Panc1 (cell line): ENCODE results near the gene ZNF85. TPM values are rescaled to one million over a fixed set of nuclear protein-coding genes. Genes with fewer than 3 reads are reported as not detected.
"Not testable (repeated sequence)": the region's sequence is repeated elsewhere in the genome, so short reads cannot be mapped to it uniquely, and the experiment has no call there.

Experiments
- ATAC-seq: fragments of 200-7000 bp; cut with Tn5 transposase; 2 replicates; pipeline ENCODE4 v1.9.1; 2020; ENCODE audit warnings: mild to moderate bottlenecking, moderate library complexity
- BruUV-seq: library from RNA; stranded (reverse); fragments of 400-500 nt; replicated peaks from 2 replicates; lab custom pipeline; 2021; lab: Mats Ljungman, UMichigan
- CTCF ChIA-PET: fragments of 300-600 bp; sonication (Branson Sonifier 250); formaldehyde crosslinking; loops from one replicate; lab custom pipeline; 2022; ENCODE audit warnings: antibody characterized with exemption; lab: Charles Lee
- POLR2A ChIA-PET: fragments of 300-600 bp; sonication (Branson Sonifier 250); formaldehyde crosslinking; loops from one replicate; lab custom pipeline; 2022; ENCODE audit warnings: antibody characterized with exemption; lab: Charles Lee
- DNase-seq: peaks from one replicate; pipeline ENCODE4 v3.0.0-alpha.2; 2010; ENCODE audit warnings: low read depth, low spot score
- H3K27ac ChIP-seq: 2 replicates; pipeline ENCODE4 v1.5.1; 2011; ENCODE audit warnings: mild to moderate bottlenecking, low read length, inconsistent platforms
- H3K27me3 ChIP-seq: fragments of 200-500 bp; sonication (Bioruptor generic); 2 replicates; pipeline ENCODE4 v1.6.0; 2014; ENCODE audit warnings: low read length, inconsistent platforms; ENCODE audit not compliant: control insufficient read depth, insufficient read depth
- H3K36me3 ChIP-seq: fragments of 200-500 bp; sonication (Bioruptor generic); 2 replicates; pipeline ENCODE4 v1.5.1; 2014; ENCODE audit warnings: inconsistent platforms, mild to moderate bottlenecking, low read length, moderate library complexity; ENCODE audit not compliant: control insufficient read depth, insufficient read depth
- H3K4me1 ChIP-seq: 2 replicates; pipeline ENCODE4 v1.5.1; 2011; ENCODE audit warnings: inconsistent platforms, mild to moderate bottlenecking, low read length, moderate library complexity; ENCODE audit not compliant: control insufficient read depth, insufficient read depth
- H3K4me3 ChIP-seq, 2 experiments: 2 replicates each; pipeline ENCODE4 v1.5.1; 2011 to 2012; ENCODE audit warnings: low read depth in 2 of 2, low read length in 2 of 2, mild to moderate bottlenecking in 2 of 2, inconsistent platforms in 1 of 2, moderate library complexity in 1 of 2
- H3K9me3 ChIP-seq: fragments of 200-500 bp; sonication (Bioruptor generic); 2 replicates; pipeline ENCODE4 v1.5.1; 2014; ENCODE audit warnings: low read depth, mild to moderate bottlenecking, inconsistent platforms, low read length, moderate library complexity; ENCODE audit not compliant: control insufficient read depth, insufficient read depth
- CTCF ChIP-seq: fragments of 450-650 bp; IDR thresholded peaks from 2 replicates; pipeline ENCODE4 v1.5.1; 2017; ENCODE audit warnings: mild to moderate bottlenecking
- POLR2AphosphoS5 ChIP-seq: IDR thresholded peaks from 2 replicates; pipeline ENCODE4 v1.6.1; 2012; ENCODE audit warnings: mild to moderate bottlenecking, low read depth, low read length, moderate library complexity
- REST ChIP-seq, 2 experiments: IDR thresholded peaks; 2 replicates each; pipeline ENCODE4 v1.6.1; 2011 to 2012; ENCODE audit warnings: low read depth in 2 of 2, control low read depth in 1 of 2, low read length in 1 of 2, mild to moderate bottlenecking in 1 of 2, moderate library complexity in 1 of 2; ENCODE audit not compliant: insufficient read depth in 1 of 2
- SIN3A ChIP-seq: IDR thresholded peaks from 2 replicates; pipeline ENCODE4 v1.6.1; 2012; ENCODE audit warnings: low read depth, mild to moderate bottlenecking, low read length, moderate library complexity, borderline replicate concordance; ENCODE audit not compliant: insufficient read depth
- TCF7L2 ChIP-seq: IDR thresholded peaks from 2 replicates; pipeline ENCODE4 v1.6.1; 2011; ENCODE audit warnings: mild to moderate bottlenecking, low read depth, low read length, inconsistent platforms
- in situ Hi-C: cut with HindIII; loops from 2 replicates; pipeline ENCODE4 v1.10.0; 2016; ENCODE audit warnings: low sequenced_read_pairs, low pct_unique_long_range_greater_than_20kb
- intact Hi-C: fragments of 100-400 bp; cut with micrococcal nuclease; formaldehyde crosslinking; loops from one replicate; pipeline ENCODE4 v1.10.0; 2022; ENCODE audit not compliant: unreplicated experiment
- total RNA-seq: library from RNA; stranded (reverse); gene quantifications from one replicate; pipeline ENCODE4 v1.2.1, GENCODE V29; 2021; ENCODE audit not compliant: unreplicated experiment

The ZNF85 gene
- total RNA-seq, 1 experiment from 2014 or later: 7.4 TPM

GRCh38 chr19:20936322-20936947 is 13.4 kb downstream of the ZNF85 start:
- CTCF ChIA-PET, in situ Hi-C loops, intact Hi-C loops, POLR2A ChIA-PET, H3K27me3 ChIP-seq, H3K4me3 ChIP-seq, H3K9me3 ChIP-seq, H3K27ac ChIP-seq, DNase-seq, ATAC-seq, H3K36me3 ChIP-seq, BruUV-seq, H3K4me1 ChIP-seq: not testable (repeated sequence)

- H3K4me1 ChIP-seq, POLR2A ChIA-PET, in situ Hi-C loops, H3K36me3 ChIP-seq, intact Hi-C loops, ATAC-seq, BruUV-seq, H3K4me3 ChIP-seq, CTCF ChIA-PET, H3K27me3 ChIP-seq, H3K27ac ChIP-seq, DNase-seq: not testable (repeated sequence)
- H3K9me3 ChIP-seq: peaks cover 15% of the 10 kb centered on the region; the same call in 1 of the 2 replicates
Measured at GRCh38 chr19:20952561-20953095, 29.6 kb downstream of the ZNF85 start.

- Histone ChIP-seq H3K27me3 (no peaks in the 10 kb centered on the region), H3K36me3 (no peaks in the 10 kb centered on the region), H3K27ac (no peak overlapping the region), H3K4me1 (no peaks in the 10 kb centered on the region), H3K9me3 (no peaks in the 10 kb centered on the region), H3K4me3 (no peak overlapping the region)
- TF ChIP-seq REST (IDR thresholded peaks at IDR 0.05; ENCODE audit: insufficient read depth in 1 of 2, low read depth in 2 of 2, low read length in 1 of 2): no peak
- no peak for TF ChIP-seq POLR2AphosphoS5
- no peak for TF ChIP-seq TCF7L2
- DNase-seq (no peak), ATAC-seq (no peak)
- intact Hi-C loops (no loop called here), in situ Hi-C loops (no loop called here)
- POLR2A ChIA-PET: no interaction called here
- CTCF ChIA-PET: no interaction called here
- no TSS peak for BruUV-seq
Measured at GRCh38 chr19:20964798-20965197, 41.7 kb downstream of the ZNF85 start.

GRCh38 chr19:20968092-20968491 is 45.0 kb downstream of the ZNF85 start:
- Histone ChIP-seq H3K4me1 (no peaks in the 10 kb centered on the region), H3K36me3 (no peaks in the 10 kb centered on the region), H3K27me3 (no peaks in the 10 kb centered on the region), H3K4me3 (no peak overlapping the region), H3K9me3 (no peaks in the 10 kb centered on the region), H3K27ac (no peak overlapping the region)
- ChIA-PET POLR2A (no interaction called here), CTCF (no interaction called here)
- no TSS peak for BruUV-seq
- intact Hi-C loops (no loop called here), in situ Hi-C loops (no loop called here)
- no peak for ATAC-seq
- no peak for DNase-seq
- TF ChIP-seq REST (IDR thresholded peaks at IDR 0.05; ENCODE audit: insufficient read depth in 1 of 2, low read depth in 2 of 2, low read length in 1 of 2) (no peak), POLR2AphosphoS5 (no peak), SIN3A (no peak), TCF7L2 (no peak), CTCF (no peak)
